K562 (cell line): ENCODE results near the gene CCNQ. TPM values are rescaled to one million over a fixed set of nuclear protein-coding genes. Genes with fewer than 3 reads are reported as not detected.

Experiments
- ATAC-seq: fragments of 200-7000 bp; cut with Tn5 transposase; 3 replicates; pipeline ENCODE4 v1.9.1; 2020; ENCODE audit warnings: moderate library complexity
- BruUV-seq: library from RNA; stranded (reverse); fragments of 400-500 nt; replicated peaks from 2 replicates; lab custom pipeline; 2021; lab: Mats Ljungman, UMichigan
- CTCF ChIA-PET: fragments of 300-600 bp; formaldehyde crosslinking; extraction: SDS; loops from one replicate; lab custom pipeline; 2021; ENCODE audit warnings: low intra/inter-chr PET ratio; lab: Yijun Ruan, JAX
- POLR2A ChIA-PET: fragments of 300-600, 350-650 bp; sonication (Branson Sonifier 250); formaldehyde crosslinking; extraction: SDS; loops from one replicate; lab custom pipeline; 2021; ENCODE audit warnings: antibody characterized with exemption, inconsistent platforms; lab: Yijun Ruan, JAX
- DNase-seq, 4 experiments: peaks; one replicate each; pipeline versions ENCODE4 v3.0.0 to v3.0.0-alpha.2; 2011 to 2018; ENCODE audit warnings: low spot score in 3 of 4, mixed read lengths in 3 of 4; ENCODE audit errors: extremely low read depth in 1 of 4
- FAIRE-seq: peaks from 2 replicates; lab custom pipeline; 2011; peaks lifted over from hg19 to GRCh38; lab: Jason Lieb, UNC
- H2AFZ ChIP-seq: 2 replicates; pipeline ENCODE4 v1.6.0; 2011; ENCODE audit warnings: low read depth, low read length, control low read depth, inconsistent platforms
- H3K27ac ChIP-seq: fragments of 200-600 bp; 3 replicates; pipeline ENCODE4 v1.8.0; 2011; ENCODE audit warnings: low read depth, mild to moderate bottlenecking, control low read depth, inconsistent platforms, low read length, moderate library complexity, mixed read lengths; ENCODE audit errors: extremely low read depth
- H3K27me3 ChIP-seq, 2 experiments: fragments of 300-600 bp in 1 of 2; 2 replicates in 1 of 2; 3 replicates in 1 of 2; pipeline versions ENCODE4 v1.6.0 to v1.8.0; 2011; ENCODE audit warnings: inconsistent platforms in 2 of 2, low read length in 2 of 2, mild to moderate bottlenecking in 1 of 2, mixed read lengths in 1 of 2, moderate library complexity in 1 of 2; ENCODE audit not compliant: control insufficient read depth in 2 of 2, insufficient read depth in 2 of 2
- H3K36me3 ChIP-seq: fragments of 300-600 bp; 3 replicates; pipeline ENCODE4 v1.8.0; 2011; ENCODE audit warnings: mild to moderate bottlenecking, low read length, inconsistent platforms; ENCODE audit not compliant: control insufficient read depth, insufficient read depth
- H3K4me1 ChIP-seq, 2 experiments: fragments of 200-600 bp in 1 of 2; replicated peaks in 1 of 2; 2 replicates in 1 of 2; 3 replicates in 1 of 2; pipeline versions ENCODE4 v1.5.1 to v1.8.0; 2011; ENCODE audit warnings: inconsistent platforms in 2 of 2, low read length in 2 of 2, mild to moderate bottlenecking in 1 of 2, mixed read lengths in 1 of 2, moderate library complexity in 1 of 2; ENCODE audit not compliant: control insufficient read depth in 2 of 2, insufficient read depth in 2 of 2
- H3K4me2 ChIP-seq: 2 replicates; pipeline ENCODE4 v1.6.1; 2011; ENCODE audit warnings: low read length, control low read depth, inconsistent platforms, mixed read lengths; ENCODE audit not compliant: insufficient read depth
- H3K4me3 ChIP-seq: fragments of 200-600 bp; sonication (generic), shearing (Covaris generic); 2 replicates; pipeline ENCODE4 v1.5.1; 2016; ENCODE audit warnings: control low read depth, inconsistent platforms
- H3K79me2 ChIP-seq: fragments of 200-600 bp; 3 replicates; pipeline ENCODE4 v1.8.0; 2011; ENCODE audit warnings: low read length, inconsistent platforms; ENCODE audit not compliant: control insufficient read depth, insufficient read depth
- H3K9ac ChIP-seq, 2 experiments: 2 replicates each; pipeline versions ENCODE4 v1.6.0 to v1.6.1; 2011; ENCODE audit warnings: low read depth in 2 of 2, low read length in 2 of 2, control low read depth in 1 of 2, inconsistent platforms in 1 of 2, mild to moderate bottlenecking in 1 of 2, mixed read lengths in 1 of 2; ENCODE audit not compliant: insufficient read depth in 1 of 2
- H3K9me1 ChIP-seq: one replicate; pipeline ENCODE4 v1.6.0; 2011; ENCODE audit warnings: inconsistent platforms, mild to moderate bottlenecking, low read length, moderate library complexity; ENCODE audit not compliant: control insufficient read depth, insufficient read depth
- H3K9me3 ChIP-seq: replicated peaks from 2 replicates; pipeline ENCODE4 v1.5.1; 2011; ENCODE audit warnings: low read depth, low read length, inconsistent platforms; ENCODE audit not compliant: control insufficient read depth, insufficient read depth
- H4K20me1 ChIP-seq: replicated peaks from 2 replicates; pipeline ENCODE4 v1.6.1; 2011; ENCODE audit warnings: low read length, inconsistent platforms, mixed read lengths; ENCODE audit not compliant: control insufficient read depth, insufficient read depth
- EGR1 ChIP-seq: fragments of 450-650 bp; conservative IDR thresholded peaks from 2 replicates; pipeline ENCODE4 v1.6.1; 2017; ENCODE audit warnings: mild to moderate bottlenecking
- NEUROD1 ChIP-seq: fragments of 150-350 bp; IDR thresholded peaks from 2 replicates; pipeline ENCODE4 v1.6.1; 2014; ENCODE audit warnings: borderline replicate concordance, low read length, low read depth; ENCODE audit not compliant: partially characterized antibody
- SIN3B ChIP-seq: fragments of 450-650 bp; IDR thresholded peaks from 2 replicates; pipeline ENCODE4 v1.6.1; 2017; ENCODE audit warnings: low read depth, mild to moderate bottlenecking, moderate library complexity
- SP1 ChIP-seq: sonication (generic); formaldehyde crosslinking; IDR thresholded peaks from 2 replicates; pipeline ENCODE4 v1.8.1; 2022; ENCODE audit warnings: mild to moderate bottlenecking, missing genetic modification reagents
- USF2 ChIP-seq: sonication (generic); formaldehyde crosslinking; IDR thresholded peaks from 2 replicates; pipeline ENCODE4 v1.5.0; 2020; ENCODE audit warnings: missing genetic modification reagents
- VEZF1 ChIP-seq: fragments of 200-800 bp; sonication (Bioruptor generic); IDR thresholded peaks from 2 replicates; pipeline ENCODE4 v1.6.1; 2017; ENCODE audit warnings: missing genetic modification characterization, missing compliant biosample characterization
- ZFPM2 ChIP-seq: fragments of 250-450 bp; sonication (Bioruptor Pico); IDR thresholded peaks from 2 replicates; pipeline ENCODE4 v1.5.1; 2022; ENCODE audit warnings: mild to moderate bottlenecking
- WGBS: fragments of 100-300 bp; shearing (Covaris generic); methylation state at CpG from one replicate; pipeline ENCODE4 v1.1.6; 2016; ENCODE audit warnings: low coverage, mixed read lengths; ENCODE audit not compliant: insufficient coverage; ENCODE audit errors: missing lambda C conversion rate; 5-methylcytosine and 5-hydroxymethylcytosine counted together
- in situ Hi-C: fragments of 300-500 bp; cut with MboI; formaldehyde crosslinking; loops from 4 replicates; pipeline ENCODE4 v1.15.0; 2018; ENCODE audit warnings: inconsistent platforms, mixed read lengths
- intact Hi-C: fragments of 100-400 bp; cut with micrococcal nuclease; formaldehyde crosslinking; loops from 2 replicates; pipeline ENCODE4 v1.14.2; 2022
- polyA plus RNA-seq, 8 experiments: library from polyadenylated mRNA; depleted of rRNA in 4 of 8; stranded (reverse) in 5 of 8; unstranded in 3 of 8; fragments of >200 nt; fragmentation: Nextera tagmentation in 2 of 8; fragmentation: Illumina TruSeq in 1 of 8; extraction: Ambion mirVana in 2 of 8; extraction: Trizol in 1 of 8; gene quantifications; 2 replicates each; pipeline versions ENCODE4 v1.2.1 to v1.2.3, GENCODE V29; 2011 to 2014; ENCODE audit warnings: inconsistent platforms in 1 of 8, missing spikeins in 1 of 8
- total RNA-seq, 7 experiments: library from RNA; depleted of rRNA in 6 of 7; stranded (reverse); fragments of >200 nt in 6 of 7; fragmentation: Illumina TruSeq in 2 of 7; extraction: Trizol in 2 of 7; gene quantifications; 2 replicates each; pipeline versions ENCODE4 v1.2.1 to v1.2.3, GENCODE V29; 2011 to 2021; ENCODE audit warnings: low replicate concordance in 1 of 7

Gene CCNQ
- total and polyA plus RNA-seq, 9 of the 15 experiments (the other 6 are each of a cell fraction or from before 2014, with no cell fraction given) = 0.92 to 53.8 (median 25.3) TPM

GRCh38 chrX:153637121-153638040, 38.4 kb upstream of the CCNQ start:
- no peak overlapping the region for H3K27ac ChIP-seq
- ChIA-PET POLR2A (interaction anchor here (0.7 kb wide), 1 partner anchor 15 kb away, joined by 4 read pairs; no protein-coding TSS in a partner anchor), CTCF (no interaction called here)
- WGBS = 5% methylated on average over 11 of the region's 27 CpGs
- H4K20me1 ChIP-seq = no peaks in the 10 kb centered on the region
- no peak overlapping the region for H3K4me3 ChIP-seq
- H3K36me3 ChIP-seq = no peaks in the 10 kb centered on the region
- H2AFZ ChIP-seq = no peak overlapping the region
- FAIRE-seq = no peak
- H3K79me2 ChIP-seq = no peaks in the 10 kb centered on the region
- TF ChIP-seq SP1 = no peak
- no peak for TF ChIP-seq ZFPM2 (CRISPR knock-in tag)
- no peak for TF ChIP-seq SIN3B
- TF ChIP-seq USF2 = 0 out of 2 replicates have a peak, but pooled peaks have one; percentile 29
- TF ChIP-seq NEUROD1 = no peak
- TF ChIP-seq EGR1 = peak; percentile 61; the same call in 1 of the 2 replicates
- TF ChIP-seq VEZF1 = no peak
- TF ChIP-seq, all 486 proteins: peak for 2
- DNase-seq (no peak), ATAC-seq (no peak)
- Histone ChIP-seq H3K9me1 (no peaks in the 10 kb centered on the region), H3K4me1 (peaks cover 2 to 45% of the 10 kb centered on the region in 2 experiments; a peak in 3 of 5 replicates), H3K9ac (no peak overlapping the region), H3K4me2 (no peak overlapping the region), H3K9me3 (no peaks in the 10 kb centered on the region), H3K27me3 (peaks cover 0 to 59% of the 10 kb centered on the region in 2 experiments; a peak in 4 of 5 replicates)
- in situ Hi-C loops = no loop called here
- intact Hi-C loops = no loop called here
- no TSS peak for BruUV-seq
